ENCODE data around the gene SMIM11.

DNA sequence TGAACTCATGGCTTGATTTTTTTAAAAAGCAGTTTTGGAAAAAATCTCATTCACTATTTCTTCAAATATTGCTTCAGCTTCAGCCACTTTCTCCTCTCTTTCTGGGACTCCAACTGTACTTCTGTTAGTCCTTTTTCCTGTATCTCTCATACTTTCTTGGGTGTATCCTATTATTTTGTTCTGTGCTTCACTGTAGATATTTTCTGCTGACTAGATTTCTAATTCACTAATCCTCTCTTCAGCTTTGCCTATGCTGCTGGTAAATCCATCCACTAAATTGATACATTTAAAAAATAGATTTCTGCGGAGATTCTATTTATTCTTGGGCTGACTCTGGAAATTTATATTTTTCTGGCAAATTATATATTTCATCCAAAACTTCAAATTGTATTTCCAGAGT lies 16.4 kb upstream of the SMIM11 start:
- TF ChIP-seq, protein P1, sequence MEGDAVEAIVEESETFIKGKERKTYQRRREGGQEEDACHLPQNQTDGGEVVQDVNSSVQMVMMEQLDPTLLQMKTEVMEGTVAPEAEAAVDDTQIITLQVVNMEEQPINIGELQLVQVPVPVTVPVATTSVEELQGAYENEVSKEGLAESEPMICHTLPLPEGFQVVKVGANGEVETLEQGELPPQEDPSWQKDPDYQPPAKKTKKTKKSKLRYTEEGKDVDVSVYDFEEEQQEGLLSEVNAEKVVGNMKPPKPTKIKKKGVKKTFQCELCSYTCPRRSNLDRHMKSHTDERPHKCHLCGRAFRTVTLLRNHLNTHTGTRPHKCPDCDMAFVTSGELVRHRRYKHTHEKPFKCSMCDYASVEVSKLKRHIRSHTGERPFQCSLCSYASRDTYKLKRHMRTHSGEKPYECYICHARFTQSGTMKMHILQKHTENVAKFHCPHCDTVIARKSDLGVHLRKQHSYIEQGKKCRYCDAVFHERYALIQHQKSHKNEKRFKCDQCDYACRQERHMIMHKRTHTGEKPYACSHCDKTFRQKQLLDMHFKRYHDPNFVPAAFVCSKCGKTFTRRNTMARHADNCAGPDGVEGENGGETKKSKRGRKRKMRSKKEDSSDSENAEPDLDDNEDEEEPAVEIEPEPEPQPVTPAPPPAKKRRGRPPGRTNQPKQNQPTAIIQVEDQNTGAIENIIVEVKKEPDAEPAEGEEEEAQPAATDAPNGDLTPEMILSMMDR (IDR thresholded peaks at IDR 0.05): no peak
- TF ChIP-seq ZFX (IDR thresholded peaks at IDR 0.05; ENCODE audit: borderline replicate concordance): no peak
